HepG2 (cell line): ENCODE results near the gene VDAC1. TPM values are rescaled to one million over a fixed set of nuclear protein-coding genes. Genes with fewer than 3 reads are reported as not detected.

Experiments used
- ATAC-seq: fragments of 200-7000 bp; cut with Tn5 transposase; 3 replicates; pipeline ENCODE4 v1.9.1; 2020; ENCODE audit warnings: mild to moderate bottlenecking, moderate library complexity
- BruUV-seq: library from RNA; stranded (reverse); fragments of 400-500 nt; replicated peaks from 2 replicates; lab custom pipeline; 2021; lab: Mats Ljungman, UMichigan
- CTCF ChIA-PET: fragments of 300-600 bp; formaldehyde crosslinking; extraction: SDS; loops from one replicate; lab custom pipeline; 2021; ENCODE audit warnings: low total read pairs, inconsistent platforms, low intra/inter-chr PET ratio; lab: Yijun Ruan, JAX
- POLR2A ChIA-PET: fragments of 350-600 bp; sonication (Branson Sonifier 250); formaldehyde crosslinking; loops from one replicate; lab custom pipeline; 2020; ENCODE audit warnings: antibody characterized with exemption, inconsistent platforms; lab: Yijun Ruan, JAX
- DNase-seq: peaks from one replicate; pipeline ENCODE4 v3.0.0-alpha.2; 2015; ENCODE audit warnings: low spot score
- FAIRE-seq: peaks from 3 replicates; lab custom pipeline; 2011; peaks lifted over from hg19 to GRCh38; lab: Jason Lieb, UNC
- H2AFZ ChIP-seq: one replicate; pipeline ENCODE4 v1.6.1; 2011; ENCODE audit warnings: low read length, inconsistent platforms
- H3K27ac ChIP-seq: fragments of 300-600 bp; 3 replicates; pipeline ENCODE4 v1.8.0; 2011; ENCODE audit warnings: mixed run types, mild to moderate bottlenecking, mixed read lengths, low read length, inconsistent platforms; ENCODE audit not compliant: insufficient read depth; ENCODE audit errors: extremely low read length
- H3K27me3 ChIP-seq, 2 experiments: fragments of 200-600 bp in 1 of 2; 2 replicates in 1 of 2; 3 replicates in 1 of 2; pipeline versions ENCODE4 v1.6.0 to v1.8.0; 2011; ENCODE audit warnings: low read length in 2 of 2, mild to moderate bottlenecking in 2 of 2, moderate library complexity in 2 of 2, inconsistent platforms in 1 of 2; ENCODE audit not compliant: insufficient read depth in 2 of 2, control insufficient read depth in 1 of 2
- H3K36me3 ChIP-seq, 2 experiments: fragments of 200-600 bp in 1 of 2; replicated peaks in 1 of 2; 2 replicates in 1 of 2; 3 replicates in 1 of 2; pipeline versions ENCODE4 v1.5.1 to v1.8.0; 2011; ENCODE audit warnings: low read length in 2 of 2, inconsistent platforms in 1 of 2; ENCODE audit not compliant: insufficient read depth in 2 of 2, control insufficient read depth in 1 of 2
- H3K4me1 ChIP-seq: 2 replicates; pipeline ENCODE4 v1.5.1; 2012; ENCODE audit warnings: low read length, inconsistent platforms; ENCODE audit not compliant: insufficient read depth
- H3K4me2 ChIP-seq: 2 replicates; pipeline ENCODE4 v1.6.0; 2011; ENCODE audit warnings: low read depth, low read length, inconsistent platforms
- H3K4me3 ChIP-seq, 3 experiments: fragments of 200-600 bp in 1 of 3; sonication (generic), shearing (Covaris generic) in 1 of 3; replicated peaks in 1 of 3; 2 replicates each; pipeline ENCODE4 v1.5.1; 2011 to 2016; ENCODE audit warnings: low read length in 3 of 3, inconsistent platforms in 2 of 3, low read depth in 2 of 3, mild to moderate bottlenecking in 2 of 3, control low read depth in 1 of 3, mixed read lengths in 1 of 3; ENCODE audit not compliant: insufficient read depth in 1 of 3
- H3K79me2 ChIP-seq: one replicate; pipeline ENCODE4 v1.6.1; 2011; ENCODE audit warnings: low read length, inconsistent platforms; ENCODE audit not compliant: insufficient read depth
- H3K9ac ChIP-seq: 2 replicates; pipeline ENCODE4 v1.6.0; 2011; ENCODE audit warnings: mild to moderate bottlenecking, low read depth, low read length, inconsistent platforms; ENCODE audit not compliant: insufficient read depth
- H3K9me3 ChIP-seq: 2 replicates; pipeline ENCODE4 v1.5.1; 2012; ENCODE audit warnings: mild to moderate bottlenecking, low read length
- H4K20me1 ChIP-seq: 2 replicates; pipeline ENCODE4 v1.6.0; 2011; ENCODE audit warnings: inconsistent platforms, mild to moderate bottlenecking, low read length, moderate library complexity; ENCODE audit not compliant: insufficient read depth
- AGO2 ChIP-seq: fragments of 200-400 bp; formaldehyde crosslinking; optimal IDR thresholded peaks from 2 replicates; pipeline ENCODE3; 2017; ENCODE audit warnings: mild to moderate bottlenecking, low read depth, low read length, moderate library complexity
- NRL ChIP-seq: sonication (generic); formaldehyde crosslinking; IDR thresholded peaks from 2 replicates; pipeline ENCODE4 v1.5.0; 2020; ENCODE audit warnings: missing genetic modification reagents, mild to moderate bottlenecking, moderate library complexity, borderline replicate concordance
- SIN3B ChIP-seq: fragments of 150-350 bp; IDR thresholded peaks from 2 replicates; pipeline ENCODE4 v1.6.1; 2014; ENCODE audit warnings: low read length
- ZFP36L2 ChIP-seq: sonication (generic); formaldehyde crosslinking; IDR thresholded peaks from 2 replicates; pipeline ENCODE4 v1.4.0; 2020; ENCODE audit warnings: missing genetic modification reagents
- ZMYM2 ChIP-seq: sonication (generic); formaldehyde crosslinking; IDR thresholded peaks from 2 replicates; pipeline ENCODE4 v1.8.0; 2022; ENCODE audit warnings: mild to moderate bottlenecking, missing genetic modification reagents
- ZNF121 ChIP-seq: sonication (generic); formaldehyde crosslinking; IDR thresholded peaks from 2 replicates; pipeline ENCODE4 v1.5.0; 2020; ENCODE audit warnings: mild to moderate bottlenecking, missing genetic modification reagents
- ZNF451 ChIP-seq: sonication (generic); formaldehyde crosslinking; IDR thresholded peaks from 2 replicates; pipeline ENCODE4 v1.5.0; 2020; ENCODE audit warnings: mild to moderate bottlenecking, missing genetic modification reagents
- WGBS: methylation state at CpG from one replicate; pipeline ENCODE4 v1.1.6; 2017; ENCODE audit warnings: low lambda C conversion rate; 5-methylcytosine and 5-hydroxymethylcytosine counted together
- in situ Hi-C: cut with HindIII; loops from 2 replicates; pipeline ENCODE4 v1.10.0; 2017; ENCODE audit warnings: low pct_unique_long_range_greater_than_20kb; ENCODE audit not compliant: extremely low pct_ligation_motif_present
- intact Hi-C: fragments of 100-400 bp; cut with micrococcal nuclease; formaldehyde crosslinking; loops from one replicate; pipeline ENCODE4 v1.10.0; 2022; ENCODE audit not compliant: unreplicated experiment
- polyA plus RNA-seq, 8 experiments: library from polyadenylated mRNA; depleted of rRNA in 3 of 8; stranded (reverse) in 7 of 8; unstranded in 1 of 8; fragments of >200 nt; fragmentation: Illumina TruSeq in 4 of 8; extraction: Trizol in 4 of 8; gene quantifications; 2 replicates each; pipeline versions ENCODE4 v1.2.1 to v1.2.3, GENCODE V29; 2011 to 2016; ENCODE audit warnings: low read depth in 4 of 8, missing spikeins in 1 of 8, mixed read lengths in 1 of 8; ENCODE audit not compliant: insufficient read depth in 1 of 8
- total RNA-seq, 5 experiments: library from RNA; depleted of rRNA; stranded (reverse); fragments of >200 nt; fragmentation: Illumina TruSeq; extraction: Trizol; gene quantifications; 2 replicates each; pipeline ENCODE4 v1.2.3, GENCODE V29; 2016; ENCODE audit warnings: low read depth in 1 of 5
- TF ChIP-seq, protein P1 (sequence below): sonication (generic); formaldehyde crosslinking; IDR thresholded peaks from 2 replicates; pipeline ENCODE4 v1.4.0; 2020; ENCODE audit warnings: missing genetic modification reagents
- TF ChIP-seq, protein P2 (sequence below): sonication (generic); formaldehyde crosslinking; IDR thresholded peaks from 2 replicates; pipeline ENCODE4 v1.4.0; 2020; ENCODE audit warnings: missing genetic modification reagents
- TF ChIP-seq, protein P3 (sequence below): sonication (generic); formaldehyde crosslinking; conservative IDR thresholded peaks from 2 replicates; pipeline ENCODE4 v1.4.0; 2020; ENCODE audit warnings: missing genetic modification reagents
- TF ChIP-seq, protein P4 (sequence below): sonication (generic); formaldehyde crosslinking; IDR thresholded peaks from 2 replicates; pipeline ENCODE4 v1.5.1; 2020; ENCODE audit warnings: mild to moderate bottlenecking, missing genetic modification reagents, moderate library complexity
- TF ChIP-seq, protein P5 (sequence below): sonication (generic); formaldehyde crosslinking; IDR thresholded peaks from 2 replicates; pipeline ENCODE4 v1.5.0; 2020; ENCODE audit warnings: mild to moderate bottlenecking, missing genetic modification reagents

Gene VDAC1
- total and polyA plus RNA-seq, 2 of the 13 experiments (the other 11 are each of a cell fraction or from before 2014, with no cell fraction given), result 112 to 380 TPM

DNA sequence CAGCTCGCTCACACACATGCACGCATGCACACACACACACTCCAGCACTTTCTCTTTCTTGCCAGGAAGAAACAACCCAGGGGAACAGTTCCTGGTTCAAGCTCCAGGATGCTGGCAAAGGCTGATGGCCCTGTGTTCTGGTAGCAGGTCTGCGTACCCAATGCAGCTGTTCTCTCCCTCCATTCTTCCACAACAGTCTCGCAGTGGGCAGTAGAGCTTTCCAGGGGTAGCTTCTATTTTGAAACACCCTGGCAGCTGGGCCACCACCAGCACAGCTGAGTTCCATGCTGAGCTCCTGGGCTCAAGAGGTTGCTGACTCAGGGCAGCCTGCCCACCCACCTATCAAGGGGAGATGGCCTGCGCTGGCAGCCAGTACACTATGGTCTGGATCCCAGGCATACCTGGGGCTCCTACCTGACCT lies 4.7 kb downstream of the VDAC1 start (continued):
- TF ChIP-seq, protein P1, sequence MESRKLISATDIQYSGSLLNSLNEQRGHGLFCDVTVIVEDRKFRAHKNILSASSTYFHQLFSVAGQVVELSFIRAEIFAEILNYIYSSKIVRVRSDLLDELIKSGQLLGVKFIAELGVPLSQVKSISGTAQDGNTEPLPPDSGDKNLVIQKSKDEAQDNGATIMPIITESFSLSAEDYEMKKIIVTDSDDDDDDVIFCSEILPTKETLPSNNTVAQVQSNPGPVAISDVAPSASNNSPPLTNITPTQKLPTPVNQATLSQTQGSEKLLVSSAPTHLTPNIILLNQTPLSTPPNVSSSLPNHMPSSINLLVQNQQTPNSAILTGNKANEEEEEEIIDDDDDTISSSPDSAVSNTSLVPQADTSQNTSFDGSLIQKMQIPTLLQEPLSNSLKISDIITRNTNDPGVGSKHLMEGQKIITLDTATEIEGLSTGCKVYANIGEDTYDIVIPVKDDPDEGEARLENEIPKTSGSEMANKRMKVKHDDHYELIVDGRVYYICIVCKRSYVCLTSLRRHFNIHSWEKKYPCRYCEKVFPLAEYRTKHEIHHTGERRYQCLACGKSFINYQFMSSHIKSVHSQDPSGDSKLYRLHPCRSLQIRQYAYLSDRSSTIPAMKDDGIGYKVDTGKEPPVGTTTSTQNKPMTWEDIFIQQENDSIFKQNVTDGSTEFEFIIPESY (CRISPR knock-in tag), result no peak
- TF ChIP-seq ZNF451 (CRISPR knock-in tag), result no peak
- TF ChIP-seq SIN3B, result no peak
- peak; percentile 46 for TF ChIP-seq AGO2
- 0 out of 2 replicates have a peak, but pooled peaks have one; percentile 28 for TF ChIP-seq NRL (CRISPR knock-in tag)
- TF ChIP-seq ZMYM2 (CRISPR knock-in tag), result peak; percentile 55; the same call in 1 of the 2 replicates
- no peak for TF ChIP-seq ZFP36L2
- TF ChIP-seq, protein P2, sequence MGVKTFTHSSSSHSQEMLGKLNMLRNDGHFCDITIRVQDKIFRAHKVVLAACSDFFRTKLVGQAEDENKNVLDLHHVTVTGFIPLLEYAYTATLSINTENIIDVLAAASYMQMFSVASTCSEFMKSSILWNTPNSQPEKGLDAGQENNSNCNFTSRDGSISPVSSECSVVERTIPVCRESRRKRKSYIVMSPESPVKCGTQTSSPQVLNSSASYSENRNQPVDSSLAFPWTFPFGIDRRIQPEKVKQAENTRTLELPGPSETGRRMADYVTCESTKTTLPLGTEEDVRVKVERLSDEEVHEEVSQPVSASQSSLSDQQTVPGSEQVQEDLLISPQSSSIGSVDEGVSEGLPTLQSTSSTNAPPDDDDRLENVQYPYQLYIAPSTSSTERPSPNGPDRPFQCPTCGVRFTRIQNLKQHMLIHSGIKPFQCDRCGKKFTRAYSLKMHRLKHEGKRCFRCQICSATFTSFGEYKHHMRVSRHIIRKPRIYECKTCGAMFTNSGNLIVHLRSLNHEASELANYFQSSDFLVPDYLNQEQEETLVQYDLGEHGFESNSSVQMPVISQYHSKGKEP, result no peak

DNA sequence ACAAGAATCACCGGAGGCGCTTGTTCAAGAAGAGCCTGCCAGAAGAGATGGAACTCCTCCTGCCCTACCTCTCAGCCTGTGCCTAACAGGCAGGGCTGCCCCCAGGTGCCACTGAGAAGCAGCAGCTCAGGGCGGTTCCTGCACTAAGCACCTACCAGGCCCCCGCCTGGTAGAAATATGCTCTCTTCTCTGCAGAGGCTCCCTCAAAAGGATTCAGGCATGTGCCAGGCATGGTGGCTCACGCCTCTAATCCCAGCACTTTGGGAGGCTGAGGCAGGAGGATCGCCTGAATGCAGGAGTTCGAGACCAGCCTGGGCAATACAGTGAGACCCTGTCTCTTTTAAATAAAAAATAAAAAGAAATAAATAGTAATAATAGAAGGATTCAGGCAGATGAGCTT lies 6.0 kb downstream of the VDAC1 start:
- Histone ChIP-seq H3K9me3 (no peaks in the 10 kb centered on the region), H2AFZ (no peak overlapping the region), H3K4me1 (peaks cover 94% of the 10 kb centered on the region), H4K20me1 (peaks cover 79% of the 10 kb centered on the region), H3K9ac (no peak overlapping the region), H3K4me3 (no peak overlapping the region), H3K27me3 (no peaks in the 10 kb centered on the region; a peak in 1 of 5 replicates), H3K4me2 (no peak overlapping the region), H3K36me3 (peaks cover 3 to 7% of the 10 kb centered on the region in 2 experiments; a peak in 2 of 5 replicates), H3K79me2 (peaks cover 99% of the 10 kb centered on the region), H3K27ac (peak overlapping the region; percentile 78)
- ChIA-PET POLR2A (interaction anchor here (4.1 to 7.4 kb wide), 2 partner anchors 21 to 28 kb away, joined by 55 to 94 read pairs; partner anchors contain the start of gene C5orf15), CTCF (no interaction called here)
- no peak for ATAC-seq
- no peak for DNase-seq
- intact Hi-C loops, result no loop called here
- WGBS, result 95% methylated on average over 7 of the region's 7 CpGs
- no TSS peak for BruUV-seq
- no peak for FAIRE-seq
- in situ Hi-C loops, result no loop called here
- TF ChIP-seq, protein P3, sequence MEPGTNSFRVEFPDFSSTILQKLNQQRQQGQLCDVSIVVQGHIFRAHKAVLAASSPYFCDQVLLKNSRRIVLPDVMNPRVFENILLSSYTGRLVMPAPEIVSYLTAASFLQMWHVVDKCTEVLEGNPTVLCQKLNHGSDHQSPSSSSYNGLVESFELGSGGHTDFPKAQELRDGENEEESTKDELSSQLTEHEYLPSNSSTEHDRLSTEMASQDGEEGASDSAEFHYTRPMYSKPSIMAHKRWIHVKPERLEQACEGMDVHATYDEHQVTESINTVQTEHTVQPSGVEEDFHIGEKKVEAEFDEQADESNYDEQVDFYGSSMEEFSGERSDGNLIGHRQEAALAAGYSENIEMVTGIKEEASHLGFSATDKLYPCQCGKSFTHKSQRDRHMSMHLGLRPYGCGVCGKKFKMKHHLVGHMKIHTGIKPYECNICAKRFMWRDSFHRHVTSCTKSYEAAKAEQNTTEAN (CRISPR knock-in tag), result no peak
- TF ChIP-seq, protein P4, sequence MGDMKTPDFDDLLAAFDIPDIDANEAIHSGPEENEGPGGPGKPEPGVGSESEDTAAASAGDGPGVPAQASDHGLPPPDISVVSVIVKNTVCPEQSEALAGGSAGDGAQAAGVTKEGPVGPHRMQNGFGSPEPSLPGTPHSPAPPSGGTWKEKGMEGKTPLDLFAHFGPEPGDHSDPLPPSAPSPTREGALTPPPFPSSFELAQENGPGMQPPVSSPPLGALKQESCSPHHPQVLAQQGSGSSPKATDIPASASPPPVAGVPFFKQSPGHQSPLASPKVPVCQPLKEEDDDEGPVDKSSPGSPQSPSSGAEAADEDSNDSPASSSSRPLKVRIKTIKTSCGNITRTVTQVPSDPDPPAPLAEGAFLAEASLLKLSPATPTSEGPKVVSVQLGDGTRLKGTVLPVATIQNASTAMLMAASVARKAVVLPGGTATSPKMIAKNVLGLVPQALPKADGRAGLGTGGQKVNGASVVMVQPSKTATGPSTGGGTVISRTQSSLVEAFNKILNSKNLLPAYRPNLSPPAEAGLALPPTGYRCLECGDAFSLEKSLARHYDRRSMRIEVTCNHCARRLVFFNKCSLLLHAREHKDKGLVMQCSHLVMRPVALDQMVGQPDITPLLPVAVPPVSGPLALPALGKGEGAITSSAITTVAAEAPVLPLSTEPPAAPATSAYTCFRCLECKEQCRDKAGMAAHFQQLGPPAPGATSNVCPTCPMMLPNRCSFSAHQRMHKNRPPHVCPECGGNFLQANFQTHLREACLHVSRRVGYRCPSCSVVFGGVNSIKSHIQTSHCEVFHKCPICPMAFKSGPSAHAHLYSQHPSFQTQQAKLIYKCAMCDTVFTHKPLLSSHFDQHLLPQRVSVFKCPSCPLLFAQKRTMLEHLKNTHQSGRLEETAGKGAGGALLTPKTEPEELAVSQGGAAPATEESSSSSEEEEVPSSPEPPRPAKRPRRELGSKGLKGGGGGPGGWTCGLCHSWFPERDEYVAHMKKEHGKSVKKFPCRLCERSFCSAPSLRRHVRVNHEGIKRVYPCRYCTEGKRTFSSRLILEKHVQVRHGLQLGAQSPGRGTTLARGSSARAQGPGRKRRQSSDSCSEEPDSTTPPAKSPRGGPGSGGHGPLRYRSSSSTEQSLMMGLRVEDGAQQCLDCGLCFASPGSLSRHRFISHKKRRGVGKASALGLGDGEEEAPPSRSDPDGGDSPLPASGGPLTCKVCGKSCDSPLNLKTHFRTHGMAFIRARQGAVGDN (CRISPR knock-in tag), result peak; percentile 37; the same call in 1 of the 2 replicates
- TF ChIP-seq ZNF121 (CRISPR knock-in tag), result peak; percentile 63; the same call in 1 of the 2 replicates
- TF ChIP-seq, protein P5, sequence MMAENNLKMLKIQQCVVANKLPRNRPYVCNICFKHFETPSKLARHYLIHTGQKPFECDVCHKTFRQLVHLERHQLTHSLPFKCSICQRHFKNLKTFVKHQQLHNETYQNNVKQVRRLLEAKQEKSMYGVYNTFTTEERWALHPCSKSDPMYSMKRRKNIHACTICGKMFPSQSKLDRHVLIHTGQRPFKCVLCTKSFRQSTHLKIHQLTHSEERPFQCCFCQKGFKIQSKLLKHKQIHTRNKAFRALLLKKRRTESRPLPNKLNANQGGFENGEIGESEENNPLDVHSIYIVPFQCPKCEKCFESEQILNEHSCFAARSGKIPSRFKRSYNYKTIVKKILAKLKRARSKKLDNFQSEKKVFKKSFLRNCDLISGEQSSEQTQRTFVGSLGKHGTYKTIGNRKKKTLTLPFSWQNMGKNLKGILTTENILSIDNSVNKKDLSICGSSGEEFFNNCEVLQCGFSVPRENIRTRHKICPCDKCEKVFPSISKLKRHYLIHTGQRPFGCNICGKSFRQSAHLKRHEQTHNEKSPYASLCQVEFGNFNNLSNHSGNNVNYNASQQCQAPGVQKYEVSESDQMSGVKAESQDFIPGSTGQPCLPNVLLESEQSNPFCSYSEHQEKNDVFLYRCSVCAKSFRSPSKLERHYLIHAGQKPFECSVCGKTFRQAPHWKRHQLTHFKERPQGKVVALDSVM (CRISPR knock-in tag), result peak; percentile 36; the same call in 1 of the 2 replicates
